K562 (cell line): ENCODE data around the gene LRPAP1. TPM values are rescaled to one million over a fixed set of nuclear protein-coding genes. Genes with fewer than 3 reads are reported as not detected.

ENCODE experiments used
- DEAF1 ChIP-seq: fragments of 450-650 bp; formaldehyde crosslinking; IDR thresholded peaks from 2 replicates; pipeline ENCODE4 v1.4.0; 2020; ENCODE audit warnings: mild to moderate bottlenecking, moderate library complexity
- MCM7 ChIP-seq, 2 experiments: fragments of 450-650 bp; IDR thresholded peaks; 2 replicates each; pipeline ENCODE4 v1.6.1; 2016 to 2018
- POLR2AphosphoS2 ChIP-seq: IDR thresholded peaks from 2 replicates; pipeline ENCODE4 v1.6.1; 2012; ENCODE audit warnings: low read length, improper control_type of control experiment
- RCOR1 ChIP-seq, 2 experiments: IDR thresholded peaks; 2 replicates each; pipeline ENCODE4 v1.6.1; 2012; ENCODE audit warnings: low read depth in 2 of 2, low read length in 2 of 2, borderline replicate concordance in 1 of 2, improper control_type of control experiment in 1 of 2
- ZBTB34 ChIP-seq: fragments of 250-450 bp; sonication (Bioruptor Pico); IDR thresholded peaks from 2 replicates; pipeline ENCODE4 v1.8.0; 2021; ENCODE audit warnings: mild to moderate bottlenecking, moderate library complexity
- polyA plus RNA-seq, 8 experiments: library from polyadenylated mRNA; depleted of rRNA in 4 of 8; stranded (reverse) in 5 of 8; unstranded in 3 of 8; fragments of >200 nt; fragmentation: Nextera tagmentation in 2 of 8; fragmentation: Illumina TruSeq in 1 of 8; extraction: Ambion mirVana in 2 of 8; extraction: Trizol in 1 of 8; gene quantifications; 2 replicates each; pipeline versions ENCODE4 v1.2.1 to v1.2.3, GENCODE V29; 2011 to 2014; ENCODE audit warnings: inconsistent platforms in 1 of 8, missing spikeins in 1 of 8
- total RNA-seq, 7 experiments: library from RNA; depleted of rRNA in 6 of 7; stranded (reverse); fragments of >200 nt in 6 of 7; fragmentation: Illumina TruSeq in 2 of 7; extraction: Trizol in 2 of 7; gene quantifications; 2 replicates each; pipeline versions ENCODE4 v1.2.1 to v1.2.3, GENCODE V29; 2011 to 2021; ENCODE audit warnings: low replicate concordance in 1 of 7
- TF ChIP-seq, protein P1 (sequence below), 2 experiments: fragments of 450-650 bp; formaldehyde crosslinking in 1 of 2; IDR thresholded peaks; 2 replicates each; pipeline versions ENCODE4 v1.4.0 to v1.6.1; 2014 to 2020; ENCODE audit warnings: mild to moderate bottlenecking in 2 of 2, borderline replicate concordance in 1 of 2, low read depth in 1 of 2

Gene LRPAP1
- total and polyA plus RNA-seq, 9 of the 15 experiments (the other 6 are each of a cell fraction or from before 2014, with no cell fraction given) = 1.1 to 75.5 (median 41.8) TPM

- TF ChIP-seq, protein P1, sequence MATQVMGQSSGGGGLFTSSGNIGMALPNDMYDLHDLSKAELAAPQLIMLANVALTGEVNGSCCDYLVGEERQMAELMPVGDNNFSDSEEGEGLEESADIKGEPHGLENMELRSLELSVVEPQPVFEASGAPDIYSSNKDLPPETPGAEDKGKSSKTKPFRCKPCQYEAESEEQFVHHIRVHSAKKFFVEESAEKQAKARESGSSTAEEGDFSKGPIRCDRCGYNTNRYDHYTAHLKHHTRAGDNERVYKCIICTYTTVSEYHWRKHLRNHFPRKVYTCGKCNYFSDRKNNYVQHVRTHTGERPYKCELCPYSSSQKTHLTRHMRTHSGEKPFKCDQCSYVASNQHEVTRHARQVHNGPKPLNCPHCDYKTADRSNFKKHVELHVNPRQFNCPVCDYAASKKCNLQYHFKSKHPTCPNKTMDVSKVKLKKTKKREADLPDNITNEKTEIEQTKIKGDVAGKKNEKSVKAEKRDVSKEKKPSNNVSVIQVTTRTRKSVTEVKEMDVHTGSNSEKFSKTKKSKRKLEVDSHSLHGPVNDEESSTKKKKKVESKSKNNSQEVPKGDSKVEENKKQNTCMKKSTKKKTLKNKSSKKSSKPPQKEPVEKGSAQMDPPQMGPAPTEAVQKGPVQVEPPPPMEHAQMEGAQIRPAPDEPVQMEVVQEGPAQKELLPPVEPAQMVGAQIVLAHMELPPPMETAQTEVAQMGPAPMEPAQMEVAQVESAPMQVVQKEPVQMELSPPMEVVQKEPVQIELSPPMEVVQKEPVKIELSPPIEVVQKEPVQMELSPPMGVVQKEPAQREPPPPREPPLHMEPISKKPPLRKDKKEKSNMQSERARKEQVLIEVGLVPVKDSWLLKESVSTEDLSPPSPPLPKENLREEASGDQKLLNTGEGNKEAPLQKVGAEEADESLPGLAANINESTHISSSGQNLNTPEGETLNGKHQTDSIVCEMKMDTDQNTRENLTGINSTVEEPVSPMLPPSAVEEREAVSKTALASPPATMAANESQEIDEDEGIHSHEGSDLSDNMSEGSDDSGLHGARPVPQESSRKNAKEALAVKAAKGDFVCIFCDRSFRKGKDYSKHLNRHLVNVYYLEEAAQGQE (IDR thresholded peaks at IDR 0.05; ENCODE audit: borderline replicate concordance) = peak; percentile 65
- TF ChIP-seq, protein P1 (CRISPR knock-in tag; IDR thresholded peaks at IDR 0.05; ENCODE audit: low read depth) = no peak
- TF ChIP-seq RCOR1 (IDR thresholded peaks at IDR 0.05; ENCODE audit: borderline replicate concordance in 1 of 2, low read depth in 2 of 2, low read length in 2 of 2) = 0 out of 4 replicates have a peak, but pooled peaks of 1 of the 2 experiments have one; percentile 30
- peak; percentile 49 for TF ChIP-seq DEAF1
- TF ChIP-seq POLR2AphosphoS2 = no peak
- no peak for TF ChIP-seq ZBTB34 (CRISPR knock-in tag)
- no peak for TF ChIP-seq MCM7 (IDR thresholded peaks at IDR 0.05)
Measured at GRCh38 chr4:3480528-3481112, 51.6 kb downstream of the LRPAP1 start (continued).
